Astrocyte of the hippocampus (primary cell): ENCODE data around the gene MICOS13.

Experiments
- DNase-seq: peaks from one replicate; pipeline ENCODE4 v3.0.0; 2011; ENCODE audit warnings: low read depth, low spot score

The MICOS13 gene

GRCh38 chr19:5628461-5628860 is 51.9 kb downstream of the MICOS13 start:
- peak; percentile 33 for DNase-seq
